GM18502 (cell line): ENCODE data around the gene HOXB6.

Experiments
- ATAC-seq: cut with Tn5 transposase; IDR thresholded peaks from one replicate; pipeline ENCODE4 v1.9.1; 2021; ENCODE audit warnings: mild to moderate bottlenecking; ENCODE audit not compliant: unreplicated experiment, poor library complexity

The HOXB6 gene

GRCh38 chr17:48604770-48605329 is at the start of gene HOXB6:
HOXB6 (minus strand) TSS chr17:48604986; CDS start chr17:48598150, 6,836 bp downstream.
- ATAC-seq: no peak

- ATAC-seq: no peak
These were observed 45.0 kb upstream of the HOXB6 start for GRCh38 chr17:48649741-48650140.

GRCh38 chr17:48647963-48648245 is 43.1 kb upstream of the HOXB6 start:
- no peak for ATAC-seq

GRCh38 chr17:48647103-48647962 is 42.5 kb upstream of the HOXB6 start:
- ATAC-seq: no peak

- ATAC-seq: no peak
These were observed 41.7 kb upstream of the HOXB6 start for GRCh38 chr17:48646183-48647102.

- no peak for ATAC-seq
These were observed 40.9 kb upstream of the HOXB6 start for GRCh38 chr17:48645639-48646182.

GRCh38 chr17:48644910-48645557 is 40.2 kb upstream of the HOXB6 start:
- ATAC-seq: no peak

- no peak for ATAC-seq
These were observed 39.4 kb upstream of the HOXB6 start for GRCh38 chr17:48644159-48644558.

- ATAC-seq: no peak
These were observed 38.9 kb upstream of the HOXB6 start for GRCh38 chr17:48643697-48644012.

- no peak for ATAC-seq
These were observed 38.3 kb upstream of the HOXB6 start for GRCh38 chr17:48642843-48643696.

- ATAC-seq: no peak
These were observed 37.5 kb upstream of the HOXB6 start for GRCh38 chr17:48642059-48642842.

GRCh38 chr17:48641541-48642058 is 36.8 kb upstream of the HOXB6 start:
- ATAC-seq: no peak

- no peak for ATAC-seq
These were observed 36.0 kb upstream of the HOXB6 start for GRCh38 chr17:48640858-48641180.

GRCh38 chr17:48639982-48640857 is 35.4 kb upstream of the HOXB6 start:
- ATAC-seq: no peak

- ATAC-seq: no peak
These were observed 34.4 kb upstream of the HOXB6 start for GRCh38 chr17:48639136-48639535.

- ATAC-seq: no peak
These were observed 32.8 kb upstream of the HOXB6 start for GRCh38 chr17:48637323-48638260.
